ENCODE measurements around the gene MSN.

The MSN gene

DNA sequence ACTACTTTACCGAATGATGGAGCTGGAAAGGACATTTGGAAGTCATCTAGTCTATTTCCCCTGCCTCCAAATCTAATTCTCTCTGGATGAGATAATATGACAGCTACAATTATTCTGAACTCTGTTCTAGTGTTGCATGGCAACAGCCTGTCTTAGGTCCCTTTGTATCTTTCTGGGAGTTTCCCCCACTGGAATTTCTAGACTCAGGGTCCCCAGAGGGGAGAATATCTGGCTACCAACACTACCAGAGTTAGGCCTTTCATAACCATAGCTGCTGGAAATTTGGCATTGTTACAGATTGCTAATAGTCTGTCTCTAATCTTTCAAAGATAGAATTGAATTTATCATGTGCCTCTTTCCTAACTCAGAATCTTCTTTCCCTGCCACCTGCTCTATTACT is 4.5 kb downstream of the MSN start:
- H3K27ac ChIP-seq (ENCODE audit: low read depth in 2 of 2, low read length in 2 of 2) = no peak overlapping the region

GRCh38 chrX:65673857-65674203 is 6.4 kb downstream of the MSN start:
- Histone ChIP-seq H3K27me3 (ENCODE audit: control insufficient read depth in 2 of 2, insufficient read depth in 2 of 2, low read length in 2 of 2) (no peaks in the 10 kb centered on the region), H3K4me3 (ENCODE audit: low read length in 2 of 2) (peak overlapping the region in 1 of 2 donors; percentile 37), H3K9me3 (ENCODE audit: control insufficient read depth in 2 of 2, low read length in 2 of 2) (no peaks in the 10 kb centered on the region), H3K9ac (ENCODE audit: low read depth in 1 of 2, low read length in 2 of 2) (peak overlapping the region in 1 of 2 donors; percentile 5), H3K4me1 (ENCODE audit: control insufficient read depth in 2 of 2, insufficient read depth in 2 of 2, low read length in 2 of 2) (peaks cover 6 to 8% of the 10 kb centered on the region in 2 donors), H3K27ac (ENCODE audit: low read depth in 2 of 2, low read length in 2 of 2) (peak overlapping the region; percentile 37 to 40), H3K36me3 (ENCODE audit: control insufficient read depth in 2 of 2, insufficient read depth in 2 of 2, low read length in 2 of 2) (no peaks in the 10 kb centered on the region)

More for the DNA sequence above, 4.5 kb downstream of the MSN start:
- Histone ChIP-seq H3K36me3 (ENCODE audit: control insufficient read depth in 2 of 2, insufficient read depth in 2 of 2, low read length in 2 of 2) (no peaks in the 10 kb centered on the region), H3K27me3 (ENCODE audit: control insufficient read depth in 2 of 2, insufficient read depth in 2 of 2, low read length in 2 of 2) (no peaks in the 10 kb centered on the region), H3K9me3 (ENCODE audit: control insufficient read depth in 2 of 2, low read length in 2 of 2) (no peaks in the 10 kb centered on the region), H3K4me1 (ENCODE audit: control insufficient read depth in 2 of 2, insufficient read depth in 2 of 2, low read length in 2 of 2) (peaks cover 4 to 6% of the 10 kb centered on the region in 2 donors), H3K9ac (ENCODE audit: low read depth in 1 of 2, low read length in 2 of 2) (no peak overlapping the region), H3K4me3 (ENCODE audit: low read length in 2 of 2) (no peak overlapping the region)

- no peaks in the 10 kb centered on the region for H3K9me3 ChIP-seq (ENCODE audit: control insufficient read depth in 2 of 2, low read length in 2 of 2)
- no peaks in the 10 kb centered on the region for H3K36me3 ChIP-seq (ENCODE audit: control insufficient read depth in 2 of 2, insufficient read depth in 2 of 2, low read length in 2 of 2)
- H3K9ac ChIP-seq (ENCODE audit: low read depth in 1 of 2, low read length in 2 of 2) = peak overlapping the region in 1 of 2 donors; percentile 5
- H3K27me3 ChIP-seq (ENCODE audit: control insufficient read depth in 2 of 2, insufficient read depth in 2 of 2, low read length in 2 of 2) = no peaks in the 10 kb centered on the region
- peaks cover 6 to 8% of the 10 kb centered on the region in 2 donors for H3K4me1 ChIP-seq (ENCODE audit: control insufficient read depth in 2 of 2, insufficient read depth in 2 of 2, low read length in 2 of 2)
- H3K4me3 ChIP-seq (ENCODE audit: low read length in 2 of 2) = peak overlapping the region in 1 of 2 donors; percentile 37
- H3K27ac ChIP-seq (ENCODE audit: low read depth in 2 of 2, low read length in 2 of 2) = peak overlapping the region; percentile 37 to 40
Observed at GRCh38 chrX:65674204-65674893, 6.9 kb downstream of the MSN start.

DNA sequence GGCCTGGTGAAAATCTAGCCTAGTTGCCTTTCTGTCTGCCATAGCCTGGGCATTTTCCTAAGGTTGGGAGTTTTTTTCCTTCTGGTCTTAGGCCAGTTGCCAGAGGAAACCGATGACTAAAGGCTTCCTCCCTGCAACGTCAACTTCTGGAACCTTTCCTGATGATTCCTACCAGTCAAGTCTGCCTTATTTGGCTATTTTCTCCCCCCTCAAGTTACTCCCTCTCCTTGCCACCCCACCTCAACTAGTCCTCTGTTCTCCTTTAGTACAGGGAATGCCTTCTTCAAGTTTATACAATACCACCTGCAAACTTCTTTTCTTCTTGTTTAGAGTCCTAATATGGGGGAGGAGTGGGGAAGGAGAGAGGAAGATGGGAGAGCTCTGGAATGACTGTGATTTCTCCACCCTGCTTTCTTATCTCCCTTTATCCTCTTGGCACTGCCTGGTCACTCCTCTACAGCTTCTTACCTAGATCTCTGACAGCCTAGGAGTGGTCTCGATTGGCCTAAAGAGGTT is 10.6 kb downstream of the MSN start:
- Histone ChIP-seq H3K9ac (ENCODE audit: low read depth in 1 of 2, low read length in 2 of 2) (no peak overlapping the region), H3K27me3 (ENCODE audit: control insufficient read depth in 2 of 2, insufficient read depth in 2 of 2, low read length in 2 of 2) (no peaks in the 10 kb centered on the region), H3K4me3 (ENCODE audit: low read length in 2 of 2) (no peak overlapping the region), H3K36me3 (ENCODE audit: control insufficient read depth in 2 of 2, insufficient read depth in 2 of 2, low read length in 2 of 2) (no peaks in the 10 kb centered on the region), H3K9me3 (ENCODE audit: control insufficient read depth in 2 of 2, low read length in 2 of 2) (no peaks in the 10 kb centered on the region), H3K4me1 (ENCODE audit: control insufficient read depth in 2 of 2, insufficient read depth in 2 of 2, low read length in 2 of 2) (peaks cover 9 to 10% of the 10 kb centered on the region in 2 donors), H3K27ac (ENCODE audit: low read depth in 2 of 2, low read length in 2 of 2) (peak overlapping the region; percentile 53 to 74)

DNA sequence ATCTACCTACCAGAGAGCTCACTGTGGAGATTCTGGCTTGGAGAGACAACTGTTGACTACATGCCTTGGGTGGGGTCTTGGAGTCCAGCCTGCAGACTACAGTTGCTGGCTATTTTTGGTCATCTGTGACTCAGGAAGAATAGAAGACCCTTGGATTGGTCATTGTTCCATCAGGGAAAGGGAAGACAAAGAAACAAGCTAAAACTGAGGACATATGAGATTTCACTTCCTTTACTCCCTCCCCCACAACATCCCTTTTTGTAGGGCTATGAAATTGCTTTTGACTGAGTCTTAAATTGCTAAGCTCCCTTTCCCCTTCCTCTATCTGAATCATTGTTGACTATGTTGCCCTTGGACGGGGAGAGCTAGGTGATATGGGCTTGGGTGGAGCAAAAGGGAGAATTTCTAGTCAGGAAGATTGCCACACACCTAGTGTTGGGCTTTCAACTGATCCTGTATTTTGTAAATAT is 11.7 kb downstream of the MSN start:
- H3K4me1 ChIP-seq (ENCODE audit: control insufficient read depth in 2 of 2, insufficient read depth in 2 of 2, low read length in 2 of 2) = peaks cover 4 to 7% of the 10 kb centered on the region in 2 donors
- peak overlapping the region; percentile 53 to 74 for H3K27ac ChIP-seq (ENCODE audit: low read depth in 2 of 2, low read length in 2 of 2)
- no peaks in the 10 kb centered on the region for H3K9me3 ChIP-seq (ENCODE audit: control insufficient read depth in 2 of 2, low read length in 2 of 2)
- H3K4me3 ChIP-seq (ENCODE audit: low read length in 2 of 2) = no peak overlapping the region
- no peaks in the 10 kb centered on the region for H3K27me3 ChIP-seq (ENCODE audit: control insufficient read depth in 2 of 2, insufficient read depth in 2 of 2, low read length in 2 of 2)
- no peak overlapping the region for H3K9ac ChIP-seq (ENCODE audit: low read depth in 1 of 2, low read length in 2 of 2)
- no peaks in the 10 kb centered on the region for H3K36me3 ChIP-seq (ENCODE audit: control insufficient read depth in 2 of 2, insufficient read depth in 2 of 2, low read length in 2 of 2)

GRCh38 chrX:65681810-65682209 is 14.4 kb downstream of the MSN start:
- H3K27me3 ChIP-seq (ENCODE audit: control insufficient read depth in 2 of 2, insufficient read depth in 2 of 2, low read length in 2 of 2) = no peaks in the 10 kb centered on the region
- H3K36me3 ChIP-seq (ENCODE audit: control insufficient read depth in 2 of 2, insufficient read depth in 2 of 2, low read length in 2 of 2) = no peaks in the 10 kb centered on the region
- H3K27ac ChIP-seq (ENCODE audit: low read depth in 2 of 2, low read length in 2 of 2) = no peak overlapping the region
- no peak overlapping the region for H3K9ac ChIP-seq (ENCODE audit: low read depth in 1 of 2, low read length in 2 of 2)
- H3K4me1 ChIP-seq (ENCODE audit: control insufficient read depth in 2 of 2, insufficient read depth in 2 of 2, low read length in 2 of 2) = peaks cover 7 to 10% of the 10 kb centered on the region in 2 donors
- H3K9me3 ChIP-seq (ENCODE audit: control insufficient read depth in 2 of 2, low read length in 2 of 2) = no peaks in the 10 kb centered on the region
- no peak overlapping the region for H3K4me3 ChIP-seq (ENCODE audit: low read length in 2 of 2)

- Histone ChIP-seq H3K27ac (ENCODE audit: low read depth in 2 of 2, low read length in 2 of 2) (no peak overlapping the region), H3K27me3 (ENCODE audit: control insufficient read depth in 2 of 2, insufficient read depth in 2 of 2, low read length in 2 of 2) (no peaks in the 10 kb centered on the region), H3K9me3 (ENCODE audit: control insufficient read depth in 2 of 2, low read length in 2 of 2) (no peaks in the 10 kb centered on the region), H3K9ac (ENCODE audit: low read depth in 1 of 2, low read length in 2 of 2) (no peak overlapping the region), H3K4me3 (ENCODE audit: low read length in 2 of 2) (no peak overlapping the region), H3K36me3 (ENCODE audit: control insufficient read depth in 2 of 2, insufficient read depth in 2 of 2, low read length in 2 of 2) (no peaks in the 10 kb centered on the region), H3K4me1 (ENCODE audit: control insufficient read depth in 2 of 2, insufficient read depth in 2 of 2, low read length in 2 of 2) (peaks cover 0 to 10% of the 10 kb centered on the region in 2 donors)
Observed at GRCh38 chrX:65685112-65685511, 17.7 kb downstream of the MSN start.

- H3K9ac ChIP-seq (ENCODE audit: low read depth in 1 of 2, low read length in 2 of 2) = no peak overlapping the region
- H3K27ac ChIP-seq (ENCODE audit: low read depth in 2 of 2, low read length in 2 of 2) = no peak overlapping the region
- H3K9me3 ChIP-seq (ENCODE audit: control insufficient read depth in 2 of 2, low read length in 2 of 2) = no peaks in the 10 kb centered on the region
- H3K36me3 ChIP-seq (ENCODE audit: control insufficient read depth in 2 of 2, insufficient read depth in 2 of 2, low read length in 2 of 2) = no peaks in the 10 kb centered on the region
- H3K27me3 ChIP-seq (ENCODE audit: control insufficient read depth in 2 of 2, insufficient read depth in 2 of 2, low read length in 2 of 2) = peaks cover 0 to 4% of the 10 kb centered on the region in 2 donors
- peaks cover 0 to 10% of the 10 kb centered on the region in 2 donors for H3K4me1 ChIP-seq (ENCODE audit: control insufficient read depth in 2 of 2, insufficient read depth in 2 of 2, low read length in 2 of 2)
- H3K4me3 ChIP-seq (ENCODE audit: low read length in 2 of 2) = no peak overlapping the region
Observed at GRCh38 chrX:65686236-65686635, 18.8 kb downstream of the MSN start.

- Histone ChIP-seq H3K9ac (ENCODE audit: low read depth in 1 of 2, low read length in 2 of 2) (no peak overlapping the region), H3K4me1 (ENCODE audit: control insufficient read depth in 2 of 2, insufficient read depth in 2 of 2, low read length in 2 of 2) (peaks cover 0 to 10% of the 10 kb centered on the region in 2 donors), H3K27me3 (ENCODE audit: control insufficient read depth in 2 of 2, insufficient read depth in 2 of 2, low read length in 2 of 2) (peaks cover 0 to 4% of the 10 kb centered on the region in 2 donors), H3K27ac (ENCODE audit: low read depth in 2 of 2, low read length in 2 of 2) (no peak overlapping the region), H3K4me3 (ENCODE audit: low read length in 2 of 2) (no peak overlapping the region), H3K9me3 (ENCODE audit: control insufficient read depth in 2 of 2, low read length in 2 of 2) (no peaks in the 10 kb centered on the region), H3K36me3 (ENCODE audit: control insufficient read depth in 2 of 2, insufficient read depth in 2 of 2, low read length in 2 of 2) (no peaks in the 10 kb centered on the region)
Observed at GRCh38 chrX:65687367-65687766, 19.9 kb downstream of the MSN start.

DNA sequence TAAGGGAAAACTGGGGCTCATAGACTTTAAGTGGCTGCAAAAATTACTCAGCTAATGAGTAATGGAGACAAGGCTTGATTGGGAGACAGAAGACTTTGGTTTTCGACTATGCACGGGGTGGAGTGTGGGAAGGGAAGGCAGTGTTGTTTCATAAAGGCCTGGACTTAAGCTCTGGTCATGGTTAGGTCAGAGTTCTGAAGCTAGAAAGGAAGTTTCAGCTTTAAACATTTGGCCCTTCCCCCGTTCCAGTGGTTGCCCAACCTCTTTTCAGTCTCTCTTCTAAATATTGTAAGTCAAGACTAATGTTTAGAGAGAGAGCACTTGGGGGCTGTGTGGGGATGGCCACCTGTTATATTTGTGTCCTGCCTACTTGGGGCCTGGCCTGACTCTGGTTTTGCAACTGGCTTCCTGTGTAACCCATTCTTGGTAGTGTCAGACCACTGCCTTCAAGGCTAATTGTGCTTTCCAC is 21.0 kb downstream of the MSN start:
- Histone ChIP-seq H3K4me3 (ENCODE audit: low read length in 2 of 2) (no peak overlapping the region), H3K36me3 (ENCODE audit: control insufficient read depth in 2 of 2, insufficient read depth in 2 of 2, low read length in 2 of 2) (no peaks in the 10 kb centered on the region), H3K27ac (ENCODE audit: low read depth in 2 of 2, low read length in 2 of 2) (peak overlapping the region in 1 of 2 donors; percentile 43), H3K4me1 (ENCODE audit: control insufficient read depth in 2 of 2, insufficient read depth in 2 of 2, low read length in 2 of 2) (peaks cover 0 to 10% of the 10 kb centered on the region in 2 donors), H3K9ac (ENCODE audit: low read depth in 1 of 2, low read length in 2 of 2) (no peak overlapping the region), H3K9me3 (ENCODE audit: control insufficient read depth in 2 of 2, low read length in 2 of 2) (no peaks in the 10 kb centered on the region), H3K27me3 (ENCODE audit: control insufficient read depth in 2 of 2, insufficient read depth in 2 of 2, low read length in 2 of 2) (peaks cover 0 to 4% of the 10 kb centered on the region in 2 donors)
